ENCODE data around the gene SUSD4.

The SUSD4 gene

DNA sequence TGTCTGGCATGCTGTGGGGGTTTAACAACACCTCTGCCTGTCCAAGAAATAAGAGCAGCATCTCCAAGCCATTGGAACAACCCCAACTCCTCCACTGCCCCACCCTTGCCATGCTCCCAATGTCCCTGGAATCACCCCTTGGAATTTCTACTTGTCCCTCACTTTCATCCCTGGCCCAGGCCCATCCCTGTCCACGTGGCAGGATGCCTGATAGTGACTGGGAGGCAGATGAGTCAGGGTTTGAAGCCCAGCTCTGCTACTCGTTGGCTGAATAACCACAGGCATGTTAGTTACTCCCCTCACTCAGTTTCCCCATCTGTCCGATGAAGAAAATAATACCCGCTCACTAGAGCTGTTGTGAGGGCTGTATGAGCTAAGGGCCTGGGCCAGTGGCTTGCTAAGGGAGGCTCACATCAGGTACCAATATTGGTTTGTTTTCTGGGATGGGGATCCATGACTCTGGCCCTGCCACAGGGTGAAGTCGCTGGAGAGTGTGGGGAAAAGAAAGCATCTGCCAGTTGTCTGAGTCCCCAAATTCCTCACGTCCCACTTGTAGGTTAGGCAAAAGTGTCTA, 121.5 kb downstream of the SUSD4 start:
- ChIA-PET POLR2A (interaction anchor here (1.2 kb wide), 1 partner anchor 12 kb away, joined by 3 read pairs; no protein-coding TSS in a partner anchor), CTCF (interaction anchor here (8.8 kb wide), 1 partner anchor 109 kb away, joined by 51 read pairs; no protein-coding TSS in a partner anchor)
- no peak overlapping the region for H3K4me3 ChIP-seq (ENCODE audit: low read depth, low read length)
- DNase-seq (ENCODE audit: low read depth, low spot score) = no peak
- TF ChIP-seq, protein P1, sequence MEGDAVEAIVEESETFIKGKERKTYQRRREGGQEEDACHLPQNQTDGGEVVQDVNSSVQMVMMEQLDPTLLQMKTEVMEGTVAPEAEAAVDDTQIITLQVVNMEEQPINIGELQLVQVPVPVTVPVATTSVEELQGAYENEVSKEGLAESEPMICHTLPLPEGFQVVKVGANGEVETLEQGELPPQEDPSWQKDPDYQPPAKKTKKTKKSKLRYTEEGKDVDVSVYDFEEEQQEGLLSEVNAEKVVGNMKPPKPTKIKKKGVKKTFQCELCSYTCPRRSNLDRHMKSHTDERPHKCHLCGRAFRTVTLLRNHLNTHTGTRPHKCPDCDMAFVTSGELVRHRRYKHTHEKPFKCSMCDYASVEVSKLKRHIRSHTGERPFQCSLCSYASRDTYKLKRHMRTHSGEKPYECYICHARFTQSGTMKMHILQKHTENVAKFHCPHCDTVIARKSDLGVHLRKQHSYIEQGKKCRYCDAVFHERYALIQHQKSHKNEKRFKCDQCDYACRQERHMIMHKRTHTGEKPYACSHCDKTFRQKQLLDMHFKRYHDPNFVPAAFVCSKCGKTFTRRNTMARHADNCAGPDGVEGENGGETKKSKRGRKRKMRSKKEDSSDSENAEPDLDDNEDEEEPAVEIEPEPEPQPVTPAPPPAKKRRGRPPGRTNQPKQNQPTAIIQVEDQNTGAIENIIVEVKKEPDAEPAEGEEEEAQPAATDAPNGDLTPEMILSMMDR (IDR thresholded peaks at IDR 0.05; ENCODE audit: insufficient read depth, low read length, missing control alignments) = no peak

DNA sequence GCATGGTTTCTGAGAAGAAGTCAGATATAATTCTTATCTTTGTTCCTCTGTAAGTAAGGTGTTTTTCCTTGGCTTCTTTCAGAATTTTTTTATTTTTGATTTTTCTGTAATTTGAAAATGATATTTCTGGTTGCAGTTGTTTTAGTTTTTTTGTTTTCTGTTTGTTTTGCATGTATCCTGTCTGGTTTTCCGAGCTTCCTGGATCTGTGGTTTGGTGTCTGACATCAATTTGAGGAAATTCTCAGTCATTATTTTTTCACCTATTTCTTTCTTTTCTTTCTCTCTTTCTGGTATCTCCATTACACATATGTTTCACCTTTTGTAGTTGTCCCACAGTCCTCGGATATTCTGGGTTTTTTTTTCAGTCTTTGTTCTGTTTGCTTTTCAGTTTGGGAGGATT, 123.9 kb downstream of the SUSD4 start:
- DNase-seq (ENCODE audit: low read depth, low spot score) = no peak
- TF ChIP-seq, protein P1 (IDR thresholded peaks at IDR 0.05; ENCODE audit: insufficient read depth, low read length, missing control alignments) = no peak
- CTCF ChIA-PET = interaction anchor here (8.8 kb wide), 1 partner anchor 106 kb away, joined by 51 read pairs; no protein-coding TSS in a partner anchor
- POLR2A ChIA-PET = no interaction called here
- H3K4me3 ChIP-seq (ENCODE audit: low read depth, low read length) = no peak overlapping the region

DNA sequence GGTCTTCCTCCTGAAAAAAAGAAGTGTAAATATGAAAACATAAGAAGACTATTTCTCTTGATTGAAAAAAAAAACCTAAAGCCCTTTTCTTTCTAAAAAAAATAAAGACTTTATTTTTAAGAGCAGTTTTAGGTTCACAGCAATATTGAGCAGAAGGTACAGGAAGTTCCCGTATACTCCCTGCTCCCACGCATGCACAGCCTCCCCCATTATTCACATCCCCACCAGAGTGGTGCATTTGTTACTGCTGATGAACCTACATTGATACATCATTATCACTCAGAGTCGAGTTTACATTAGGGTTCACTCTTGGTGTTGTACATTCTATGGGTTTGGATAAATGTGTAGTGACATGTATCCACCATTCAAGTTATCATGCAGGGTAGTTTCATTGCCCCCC, 128.9 kb downstream of the SUSD4 start:
- ChIA-PET CTCF (interaction anchor here (1.1 kb wide), 1 partner anchor 106 kb away, joined by 3 read pairs; no protein-coding TSS in a partner anchor), POLR2A (no interaction called here)
- TF ChIP-seq, protein P1 (IDR thresholded peaks at IDR 0.05; ENCODE audit: insufficient read depth, low read length, missing control alignments) = no peak
- DNase-seq (ENCODE audit: low read depth, low spot score) = no peak
- H3K4me3 ChIP-seq (ENCODE audit: low read depth, low read length) = no peak overlapping the region

DNA sequence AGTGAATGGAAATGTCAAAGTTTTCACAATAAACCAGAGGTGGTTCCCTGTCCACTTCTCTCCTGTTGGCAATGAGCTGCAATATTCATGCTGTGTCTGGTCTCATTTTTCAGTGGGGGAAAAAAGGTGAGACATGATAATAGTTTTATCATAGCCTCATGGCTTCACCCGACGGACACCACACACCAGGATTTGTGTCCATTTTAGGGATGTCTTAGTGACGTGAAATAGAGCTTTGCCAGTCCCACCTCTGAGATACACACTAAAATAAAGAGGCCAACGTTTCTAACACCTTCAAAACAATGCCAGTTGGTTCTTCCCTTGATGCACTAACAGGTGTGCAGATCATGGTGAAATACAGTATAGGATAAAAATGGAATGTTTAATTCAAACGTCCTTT, 129.4 kb downstream of the SUSD4 start:
- H3K4me3 ChIP-seq (ENCODE audit: low read depth, low read length) = no peak overlapping the region
- TF ChIP-seq, protein P1 (IDR thresholded peaks at IDR 0.05; ENCODE audit: insufficient read depth, low read length, missing control alignments) = no peak
- CTCF ChIA-PET = interaction anchor here (1.1 kb wide), 1 partner anchor 105 kb away, joined by 3 read pairs; no protein-coding TSS in a partner anchor
- POLR2A ChIA-PET = no interaction called here
- DNase-seq (ENCODE audit: low read depth, low spot score) = no peak

DNA sequence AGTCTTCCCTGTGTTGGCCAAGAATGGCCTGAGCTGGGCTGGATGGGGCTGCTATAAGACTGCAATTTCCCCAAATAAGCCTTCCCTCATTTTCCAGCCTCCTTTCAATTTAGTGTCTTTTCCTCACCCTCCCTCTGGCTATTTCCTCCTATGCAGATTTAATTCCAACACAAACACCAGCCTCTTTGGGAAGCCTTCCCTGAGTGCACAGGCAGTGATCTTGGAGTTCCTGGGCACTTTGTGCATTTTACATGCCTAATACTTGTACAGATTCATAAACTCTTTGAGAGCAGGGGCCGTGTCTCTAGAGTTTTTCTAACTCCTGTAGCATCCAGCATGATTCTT, 129.8 kb downstream of the SUSD4 start:
- no peak overlapping the region for H3K4me3 ChIP-seq (ENCODE audit: low read depth, low read length)
- ChIA-PET POLR2A (no interaction called here), CTCF (interaction anchor here (1.1 kb wide), 1 partner anchor 105 kb away, joined by 3 read pairs; no protein-coding TSS in a partner anchor)
- TF ChIP-seq, protein P1 (IDR thresholded peaks at IDR 0.05; ENCODE audit: insufficient read depth, low read length, missing control alignments) = no peak
- DNase-seq (ENCODE audit: low read depth, low spot score) = no peak

DNA sequence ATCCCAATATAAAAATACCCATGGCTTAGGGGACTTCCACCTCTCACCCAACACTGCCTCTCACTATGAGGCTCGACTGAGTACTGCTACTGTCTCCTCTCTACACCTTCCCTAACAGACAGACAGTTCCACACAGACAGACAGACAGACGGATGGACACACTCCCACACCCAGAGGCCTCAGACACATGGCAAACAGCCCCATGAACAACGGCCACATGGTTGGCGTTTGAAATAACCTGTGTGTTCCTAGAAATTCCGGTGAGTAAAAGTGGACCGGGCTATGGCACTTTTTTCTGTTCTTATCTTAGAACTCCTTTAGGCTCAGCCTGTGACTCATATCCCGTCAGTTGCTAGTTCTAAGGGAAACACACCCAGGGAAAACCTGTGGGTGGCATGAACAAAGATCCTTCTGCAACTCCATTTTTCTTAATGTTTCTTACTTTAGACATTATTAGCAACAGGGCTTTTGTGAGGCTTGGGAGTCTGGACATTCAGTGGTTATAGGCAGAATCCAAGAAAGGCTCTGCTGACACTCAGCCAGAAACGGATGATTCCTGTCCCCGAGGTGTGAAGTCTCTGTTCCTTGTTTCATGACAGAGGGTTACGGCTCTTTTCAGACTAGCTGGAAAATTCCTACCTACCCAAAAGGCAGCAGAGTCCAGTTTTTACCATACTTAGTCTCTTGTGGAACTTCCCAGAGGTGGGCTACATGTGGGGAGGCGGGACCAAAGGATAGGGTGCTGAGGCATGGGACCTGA, 130.4 kb downstream of the SUSD4 start:
- POLR2A ChIA-PET = no interaction called here
- CTCF ChIA-PET = interaction anchor here (1.1 to 1.3 kb wide), 3 partner anchors 7 to 104 kb away, joined by 3 to 6 read pairs (median 3); no protein-coding TSS in a partner anchor
- TF ChIP-seq, protein P1 (IDR thresholded peaks at IDR 0.05; ENCODE audit: insufficient read depth, low read length, missing control alignments) = no peak
- no peak overlapping the region for H3K4me3 ChIP-seq (ENCODE audit: low read depth, low read length)
- peak; percentile 44 for DNase-seq (ENCODE audit: low read depth, low spot score)

Measured in AG04449 (cell line).